Hematopoietic multipotent progenitor cell treated with erythropoietin and hydrocortisone succinate and interleukin-3 and kit ligand, for 6 days (in vitro differentiated cells): Measurements from ENCODE around the gene ACTR3.

Experiments used
- DNase-seq: peaks from one replicate; pipeline ENCODE4 v3.0.0-alpha.2; 2015

The ACTR3 gene

DNA sequence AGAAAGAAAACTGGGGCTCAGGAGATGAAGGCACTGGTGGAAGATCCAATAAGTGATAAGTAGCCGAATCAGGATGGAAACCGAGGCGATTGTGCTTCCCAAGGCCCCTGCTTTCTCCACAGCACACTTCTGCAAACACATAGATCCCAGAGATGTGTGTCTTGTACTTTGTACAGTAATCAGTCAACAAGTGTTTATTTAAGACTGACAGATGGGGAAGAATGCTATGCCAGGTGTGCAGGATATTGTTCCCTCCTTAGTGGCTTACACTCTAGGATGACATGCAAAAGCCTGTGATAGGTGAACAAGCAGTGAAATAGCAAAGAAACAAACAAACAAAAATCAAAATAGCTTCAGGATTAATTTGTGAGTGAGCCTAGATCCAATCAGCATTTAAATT lies 116.6 kb downstream of the ACTR3 start:
- no peak for DNase-seq

GRCh38 chr2:114007436-114007835 lies 117.5 kb downstream of the ACTR3 start:
- no peak for DNase-seq

GRCh38 chr2:114008720-114009119 lies 118.8 kb downstream of the ACTR3 start:
- DNase-seq = no peak

DNA sequence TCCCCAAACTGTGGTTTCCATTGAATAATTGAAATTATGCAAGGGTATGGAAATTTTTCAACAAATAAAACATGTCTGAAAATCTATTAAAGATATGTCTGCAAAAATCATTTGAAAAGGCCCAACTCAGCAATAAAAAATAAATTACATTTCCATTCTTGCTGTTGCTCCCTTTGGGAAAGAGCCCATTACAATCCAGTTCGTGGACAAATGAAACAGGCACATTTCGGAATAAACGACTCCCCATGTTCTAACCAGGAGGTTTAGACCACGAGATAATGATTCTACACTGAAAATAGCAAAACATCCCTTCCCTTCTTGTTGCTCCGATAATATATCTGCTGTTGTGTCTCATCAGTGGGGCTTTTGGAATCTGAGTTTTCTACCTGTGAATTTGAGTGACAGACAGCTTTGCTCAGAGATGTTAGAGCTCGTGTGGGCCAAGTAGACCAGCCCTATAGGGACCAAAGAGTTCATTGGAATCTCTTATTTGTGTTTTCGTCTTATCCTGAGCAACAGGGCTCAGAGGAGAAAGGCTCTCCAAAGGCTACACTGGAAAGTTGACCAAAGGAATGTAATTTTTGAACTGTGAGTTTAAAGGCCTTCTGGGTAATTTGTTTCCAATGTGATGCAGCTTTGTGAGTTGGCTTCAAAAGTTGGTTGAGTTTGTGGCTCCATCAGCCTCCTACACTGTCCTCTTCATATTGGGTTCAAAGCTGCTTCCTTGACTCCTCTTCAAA lies 119.5 kb downstream of the ACTR3 start:
- DNase-seq = no peak

GRCh38 chr2:114010001-114010400 lies 120.1 kb downstream of the ACTR3 start:
- DNase-seq = no peak

DNA sequence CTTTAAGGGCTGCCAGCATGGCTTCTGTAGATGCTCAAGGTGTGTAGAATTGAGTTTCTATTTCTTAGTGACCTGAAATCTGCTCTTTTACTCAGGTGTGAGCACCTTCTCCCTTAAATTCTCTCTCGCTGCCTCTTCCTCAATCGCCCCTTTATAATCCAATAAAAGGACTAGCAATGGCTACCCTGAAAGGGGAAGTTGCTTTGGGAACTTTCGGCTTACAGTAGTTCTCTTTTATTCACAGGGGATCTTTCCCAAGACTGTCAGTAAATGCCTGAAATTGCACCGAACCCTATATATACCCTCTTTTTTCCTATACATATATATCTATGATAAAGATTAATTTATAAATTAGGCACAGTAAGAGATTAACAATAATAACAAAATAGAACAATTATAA lies 121.8 kb downstream of the ACTR3 start:
- no peak for DNase-seq
